Epithelial cell of proximal tubule (primary cell): Measurements from ENCODE around the gene ACSF3. TPM values are rescaled to one million over a fixed set of nuclear protein-coding genes. Genes with fewer than 3 reads are reported as not detected.
A peak's percentile ranks its signal among the peaks of the same experiment; 100 is the strongest.
"Not testable (repeated sequence)": the region's sequence is repeated elsewhere in the genome, so short reads cannot be mapped to it uniquely, and the experiment has no call there.

Source experiments
- DNase-seq: peaks from one replicate; pipeline ENCODE4 v3.0.0-alpha.2; 2011; ENCODE audit warnings: low read depth
- H3K4me3 ChIP-seq: 2 replicates; pipeline ENCODE4 v1.5.1; 2011; ENCODE audit warnings: low read depth, mild to moderate bottlenecking, low read length
- CTCF ChIP-seq: conservative IDR thresholded peaks from 2 replicates; pipeline ENCODE4 v1.5.1; 2012; ENCODE audit warnings: low read depth, mild to moderate bottlenecking, low read length
- total RNA-seq: library from RNA; depleted of rRNA; stranded (reverse); fragments of >200 nt; gene quantifications from 2 replicates; pipeline ENCODE4 v1.2.3, GENCODE V29; 2015

ACSF3 gene
- total RNA-seq, 1 donor from 2014 or later = 16.5 TPM

- TF ChIP-seq CTCF = no peak
- no peak for DNase-seq
- H3K4me3 ChIP-seq = no peak overlapping the region
Measured at GRCh38 chr16:89090182-89090630, 3.4 kb upstream of the ACSF3 start.

- no peak for TF ChIP-seq CTCF
- no peak overlapping the region for H3K4me3 ChIP-seq
- DNase-seq = no peak
Measured at GRCh38 chr16:89090669-89091426, 2.8 kb upstream of the ACSF3 start.

- no peak overlapping the region for H3K4me3 ChIP-seq
- DNase-seq = no peak
- no peak for TF ChIP-seq CTCF
Measured at GRCh38 chr16:89092013-89092412, 1.6 kb upstream of the ACSF3 start.

GRCh38 chr16:89093252-89093601 lies 425 bp upstream of the ACSF3 start:
- DNase-seq = not testable (repeated sequence)
- H3K4me3 ChIP-seq = peak overlapping the region; percentile 86

GRCh38 chr16:89094252-89094879 lies 714 bp downstream of the ACSF3 start:
- DNase-seq = no peak
- H3K4me3 ChIP-seq = peak overlapping the region; percentile 86
- TF ChIP-seq CTCF = no peak

GRCh38 chr16:89094880-89095258 lies 1.2 kb downstream of the ACSF3 start:
- no peak for TF ChIP-seq CTCF
- peak overlapping the region; percentile 86 for H3K4me3 ChIP-seq
- no peak for DNase-seq

- no peak for DNase-seq
- no peak for TF ChIP-seq CTCF
- H3K4me3 ChIP-seq = no peak overlapping the region
Measured at GRCh38 chr16:89095491-89095951, 1.9 kb downstream of the ACSF3 start.
